Ramos (cell line): ENCODE measurements around the gene NBEAL2.

Experiments
- in situ Hi-C: fragments of 300-500 bp; cut with MboI; formaldehyde crosslinking; loops from one replicate; pipeline ENCODE4 v1.14.3; 2022; ENCODE audit warnings: low sequenced_read_pairs; ENCODE audit not compliant: unreplicated experiment

The NBEAL2 gene

GRCh38 chr3:46996689-46997452, 17.4 kb downstream of the NBEAL2 start:
- in situ Hi-C loops, result no loop called here

GRCh38 chr3:46997453-46998091, 18.1 kb downstream of the NBEAL2 start:
- in situ Hi-C loops, result no loop called here

- in situ Hi-C loops, result no loop called here
Observed at GRCh38 chr3:46998121-46998851, 18.8 kb downstream of the NBEAL2 start.

GRCh38 chr3:46998852-46999515, 19.5 kb downstream of the NBEAL2 start:
- in situ Hi-C loops, result no loop called here

GRCh38 chr3:46999516-47000197, 20.2 kb downstream of the NBEAL2 start:
- in situ Hi-C loops, result loop anchor here (25.0 kb wide), 1 partner anchor 287 kb away; the partner anchor contains the start of genes PRSS50 and TMIE

- in situ Hi-C loops, result loop anchor here (25.0 kb wide), 1 partner anchor 288 kb away; the partner anchor contains the start of genes PRSS50 and TMIE
Observed at GRCh38 chr3:47000198-47000815, 20.8 kb downstream of the NBEAL2 start.

GRCh38 chr3:47000922-47001730, 21.7 kb downstream of the NBEAL2 start:
- in situ Hi-C loops, result loop anchor here (25.0 kb wide), 1 partner anchor 289 kb away; the partner anchor contains the start of genes PRSS50 and TMIE

GRCh38 chr3:47001731-47002170, 22.3 kb downstream of the NBEAL2 start:
- in situ Hi-C loops, result loop anchor here (25.0 kb wide), 1 partner anchor 289 kb away; the partner anchor contains the start of genes PRSS50 and TMIE

GRCh38 chr3:47002171-47003055, 22.9 kb downstream of the NBEAL2 start:
- in situ Hi-C loops, result loop anchor here (25.0 kb wide), 1 partner anchor 290 kb away; the partner anchor contains the start of genes PRSS50 and TMIE

GRCh38 chr3:47003056-47003410, 23.6 kb downstream of the NBEAL2 start:
- in situ Hi-C loops, result loop anchor here (25.0 kb wide), 1 partner anchor 291 kb away; the partner anchor contains the start of genes PRSS50 and TMIE

GRCh38 chr3:47003461-47004368, 24.2 kb downstream of the NBEAL2 start:
- in situ Hi-C loops, result loop anchor here (25.0 kb wide), 1 partner anchor 291 kb away; the partner anchor contains the start of genes PRSS50 and TMIE

GRCh38 chr3:47004369-47005211, 25.1 kb downstream of the NBEAL2 start:
- in situ Hi-C loops, result loop anchor here (25.0 kb wide), 1 partner anchor 292 kb away; the partner anchor contains the start of genes PRSS50 and TMIE

- in situ Hi-C loops, result loop anchor here (25.0 kb wide), 1 partner anchor 293 kb away; the partner anchor contains the start of genes PRSS50 and TMIE
Observed at GRCh38 chr3:47005212-47006144, 26.0 kb downstream of the NBEAL2 start.

- in situ Hi-C loops, result loop anchor here (25.0 kb wide), 1 partner anchor 294 kb away; the partner anchor contains the start of genes PRSS50 and TMIE
Observed at GRCh38 chr3:47006145-47006651, 26.7 kb downstream of the NBEAL2 start.
